IMR-90 (cell line): Measurements from ENCODE around the gene CLDN4. TPM values are rescaled to one million over a fixed set of nuclear protein-coding genes. Genes with fewer than 3 reads are reported as not detected.
"Not testable (repeated sequence)": the region's sequence is repeated elsewhere in the genome, so short reads cannot be mapped to it uniquely, and the experiment has no call there.

ENCODE experiments used
- ATAC-seq: fragments of 200-7000 bp; cut with Tn5 transposase; 2 replicates; pipeline ENCODE4 v1.9.1; 2020; ENCODE audit warnings: low read depth, mild to moderate bottlenecking, moderate library complexity
- BruUV-seq: library from RNA; stranded (reverse); fragments of 400-500 nt; replicated peaks from 2 replicates; lab custom pipeline; 2021; lab: Mats Ljungman, UMichigan
- CTCF ChIA-PET: fragments of 300-600 bp; formaldehyde crosslinking; extraction: SDS; loops from one replicate; lab custom pipeline; 2021; ENCODE audit warnings: antibody characterized with exemption; lab: Yijun Ruan, JAX
- POLR2A ChIA-PET: fragments of 300-600 bp; sonication (Branson Sonifier 250); formaldehyde crosslinking; loops from one replicate; lab custom pipeline; 2022; ENCODE audit warnings: antibody characterized with exemption; ENCODE audit not compliant: unreplicated experiment; lab: Charles Lee
- DNase-seq: peaks from one replicate; pipeline ENCODE4 v3.0.0; 2013
- H2AFZ ChIP-seq: replicated peaks from 2 replicates; pipeline ENCODE3; 2013; ENCODE audit warnings: low read length, mild to moderate bottlenecking; ENCODE audit not compliant: poor library complexity
- H2AK5ac ChIP-seq: 2 replicates; pipeline ENCODE4 v1.6.1; 2013; ENCODE audit warnings: low read depth, low read length, inconsistent platforms
- H2AK9ac ChIP-seq: replicated peaks from 2 replicates; pipeline ENCODE3; 2013; ENCODE audit warnings: mild to moderate bottlenecking, low read depth, low read length, moderate library complexity; ENCODE audit not compliant: poor library complexity
- H2BK120ac ChIP-seq: 2 replicates; pipeline ENCODE4 v1.6.1; 2013; ENCODE audit warnings: low read depth, low read length, inconsistent platforms
- H2BK15ac ChIP-seq: 3 replicates; pipeline ENCODE4 v1.6.1; 2013; ENCODE audit warnings: low read depth, low read length, inconsistent platforms
- H2BK20ac ChIP-seq: 2 replicates; pipeline ENCODE4 v1.6.1; 2013; ENCODE audit warnings: low read depth, mild to moderate bottlenecking, inconsistent platforms, low read length, moderate library complexity
- H2BK5ac ChIP-seq: 2 replicates; pipeline ENCODE4 v1.6.1; 2013; ENCODE audit warnings: mild to moderate bottlenecking, low read depth, low read length, inconsistent platforms; ENCODE audit not compliant: poor library complexity, severe bottlenecking
- H3K14ac ChIP-seq: replicated peaks from 2 replicates; pipeline ENCODE4 v1.6.1; 2013; ENCODE audit warnings: low read depth, low read length, inconsistent platforms
- H3K18ac ChIP-seq: 2 replicates; pipeline ENCODE4 v1.6.1; 2013; ENCODE audit warnings: low read depth, low read length, control low read depth
- H3K23ac ChIP-seq: 2 replicates; pipeline ENCODE4 v1.6.1; 2013; ENCODE audit warnings: low read depth, low read length, inconsistent platforms
- H3K27ac ChIP-seq: 2 replicates; pipeline ENCODE4 v1.5.1; 2013; ENCODE audit warnings: mild to moderate bottlenecking, control low read depth, low read length; ENCODE audit not compliant: insufficient read depth
- H3K27me3 ChIP-seq: 2 replicates; pipeline ENCODE4 v1.6.1; 2013; ENCODE audit warnings: low read length; ENCODE audit not compliant: control insufficient read depth, insufficient read depth
- H3K36me3 ChIP-seq: 2 replicates; pipeline ENCODE4 v1.6.1; 2013; ENCODE audit warnings: low read length, mixed read lengths; ENCODE audit not compliant: control insufficient read depth, insufficient read depth
- H3K4ac ChIP-seq: 2 replicates; pipeline ENCODE4 v1.6.1; 2013; ENCODE audit warnings: low read depth, low read length, inconsistent platforms
- H3K4me1 ChIP-seq: 2 replicates; pipeline ENCODE4 v1.6.1; 2013; ENCODE audit warnings: low read length, mixed read lengths; ENCODE audit not compliant: control insufficient read depth, insufficient read depth
- H3K4me2 ChIP-seq: 2 replicates; pipeline ENCODE4 v1.6.1; 2013; ENCODE audit warnings: low read depth, mild to moderate bottlenecking, control low read depth, low read length, moderate library complexity
- H3K4me3 ChIP-seq: 2 replicates; pipeline ENCODE4 v1.5.1; 2013; ENCODE audit warnings: low read depth, mild to moderate bottlenecking, control low read depth, low read length, moderate library complexity; ENCODE audit not compliant: insufficient read depth
- H3K56ac ChIP-seq: 2 replicates; pipeline ENCODE4 v1.6.1; 2013; ENCODE audit warnings: low read length, inconsistent platforms; ENCODE audit not compliant: insufficient read depth; ENCODE audit errors: extremely low read depth
- H3K79me1 ChIP-seq, 2 experiments: 2 replicates each; pipeline ENCODE4 v1.6.1; 2013; ENCODE audit warnings: low read length in 2 of 2, inconsistent platforms in 1 of 2, low read depth in 1 of 2
- H3K9ac ChIP-seq: 2 replicates; pipeline ENCODE4 v1.6.1; 2013; ENCODE audit warnings: low read depth, low read length, control low read depth
- H3K9me1 ChIP-seq: 2 replicates; pipeline ENCODE4 v1.6.1; 2013; ENCODE audit warnings: low read length, inconsistent platforms; ENCODE audit not compliant: insufficient read depth
- H3K9me3 ChIP-seq: 2 replicates; pipeline ENCODE4 v1.6.1; 2013; ENCODE audit warnings: low read length; ENCODE audit not compliant: control insufficient read depth, insufficient read depth
- H4K20me1 ChIP-seq: 2 replicates; pipeline ENCODE4 v1.6.1; 2013; ENCODE audit warnings: low read length, inconsistent platforms; ENCODE audit not compliant: insufficient read depth
- H4K5ac ChIP-seq: 2 replicates; pipeline ENCODE4 v1.6.1; 2013; ENCODE audit warnings: mild to moderate bottlenecking, low read depth, low read length, control low read depth
- H4K8ac ChIP-seq, 2 experiments: 2 replicates each; pipeline ENCODE4 v1.6.1; 2013; ENCODE audit warnings: low read depth in 2 of 2, low read length in 2 of 2, control low read depth in 1 of 2, inconsistent platforms in 1 of 2
- H4K91ac ChIP-seq: 2 replicates; pipeline ENCODE4 v1.6.1; 2013; ENCODE audit warnings: low read depth, low read length, inconsistent platforms; ENCODE audit not compliant: insufficient read depth
- CEBPB ChIP-seq: IDR thresholded peaks from 2 replicates; pipeline ENCODE4 v1.6.1; 2012; ENCODE audit warnings: low read depth, low read length, improper control_type of control experiment
- CTCF ChIP-seq: conservative IDR thresholded peaks from 2 replicates; pipeline ENCODE4 v1.5.1; 2012; ENCODE audit warnings: mild to moderate bottlenecking, low read depth, low read length, improper control_type of control experiment
- MXI1 ChIP-seq: IDR thresholded peaks from 2 replicates; pipeline ENCODE4 v1.6.1; 2012; ENCODE audit warnings: low read depth, mild to moderate bottlenecking, low read length, moderate library complexity, borderline replicate concordance
- RCOR1 ChIP-seq: IDR thresholded peaks from 2 replicates; pipeline ENCODE4 v1.6.1; 2012; ENCODE audit warnings: mild to moderate bottlenecking, low read length, improper control_type of control experiment; ENCODE audit not compliant: insufficient replicate concordance
- SMC3 ChIP-seq: fragments of 150-350 bp; IDR thresholded peaks from 2 replicates; pipeline ENCODE4 v1.6.1; 2016; ENCODE audit warnings: low read depth, mild to moderate bottlenecking, antibody characterized with exemption, low read length, moderate library complexity
- WGBS, 2 experiments: methylation state at CpG; one replicate each; pipeline versions ENCODE4 v1.1.5 to v1.1.7; 2013; ENCODE audit warnings: missing lambda C conversion rate in 2 of 2; ENCODE audit not compliant: insufficient read length in 1 of 2; ENCODE audit errors: extremely low coverage in 2 of 2; 5-methylcytosine and 5-hydroxymethylcytosine counted together
- dilution Hi-C: fragments of 300-500 bp; cut with HindIII; formaldehyde crosslinking; loops from one replicate; pipeline ENCODE4 v1.14.3; 2018; ENCODE audit warnings: low sequenced_read_pairs; ENCODE audit not compliant: unreplicated experiment
- in situ Hi-C: fragments of 300-500 bp; cut with MboI; formaldehyde crosslinking; loops from 3 replicates; pipeline ENCODE4 v1.14.3; 2019; ENCODE audit warnings: low sequenced_read_pairs, inconsistent platforms, mixed read lengths
- intact Hi-C: fragments of 100-400 bp; cut with micrococcal nuclease; formaldehyde crosslinking; loops from 2 replicates; pipeline ENCODE4 v1.10.0; 2022
- polyA plus RNA-seq, 3 experiments: library from polyadenylated mRNA; depleted of rRNA; stranded (reverse); fragments of >200 nt; gene quantifications; 2 replicates each; pipeline ENCODE4 v1.2.3, GENCODE V29; 2012; ENCODE audit warnings: low replicate concordance in 1 of 3
- total RNA-seq: library from RNA; depleted of rRNA; stranded (reverse); fragments of >200 nt; gene quantifications from 2 replicates; pipeline ENCODE4 v1.2.3, GENCODE V29; 2012

CLDN4 gene
- total and polyA plus RNA-seq, 2 of the 4 experiments (the other 2 are of a cell fraction): 2.9 to 4.4 TPM

DNA sequence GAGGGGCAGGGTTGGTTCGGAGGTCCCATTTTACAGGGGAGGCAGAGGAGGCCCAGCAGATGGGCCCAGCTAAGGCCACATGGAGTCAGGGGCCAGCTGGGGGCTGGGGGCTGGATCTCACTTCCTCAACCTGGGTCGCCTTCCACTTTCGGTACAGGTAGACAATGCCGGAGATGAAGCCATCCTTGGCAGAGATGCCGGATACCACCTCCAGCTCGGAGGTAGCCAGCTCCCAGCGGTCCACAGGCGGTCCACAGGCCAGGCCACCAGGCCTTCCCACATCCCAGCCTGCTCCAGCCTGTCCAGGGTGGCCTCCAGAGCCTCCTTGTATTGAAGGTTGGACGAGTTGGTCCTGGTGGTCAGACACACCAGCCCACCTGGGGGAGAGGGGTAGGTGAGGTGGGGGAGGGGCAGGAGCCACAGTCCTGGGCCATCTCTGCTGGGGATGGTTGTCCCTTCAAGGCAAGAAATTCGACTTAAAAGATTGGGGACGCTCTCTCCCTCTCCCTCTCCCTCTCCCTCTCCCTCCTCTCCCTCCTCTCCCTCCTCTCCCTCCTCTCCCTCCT is 3.9 kb downstream of the CLDN4 start:
- Histone ChIP-seq H4K8ac (no peak overlapping the region), H3K18ac (no peak overlapping the region), H3K4me3 (no peak overlapping the region), H3K9me3 (no peaks in the 10 kb centered on the region), H2BK120ac (no peak overlapping the region), H2BK5ac (no peak overlapping the region), H3K56ac (no peak overlapping the region), H2AK9ac (no peak overlapping the region), H4K20me1 (no peaks in the 10 kb centered on the region), H3K9me1 (peaks cover 16% of the 10 kb centered on the region), H3K4me1 (peaks cover 7% of the 10 kb centered on the region; the same call in 1 of the 2 replicates), H2AK5ac (no peak overlapping the region; the same call in 1 of the 2 replicates), H3K27ac (no peak overlapping the region), H3K36me3 (no peaks in the 10 kb centered on the region), H3K9ac (no peak overlapping the region), H3K4me2 (no peak overlapping the region), H4K5ac (no peak overlapping the region), H2AFZ (no peak overlapping the region), H2BK20ac (no peak overlapping the region), H4K91ac (no peak overlapping the region), H2BK15ac (no peak overlapping the region), H3K4ac (no peak overlapping the region), H3K14ac (no peak overlapping the region), H3K79me1 (peaks cover 0 to 11% of the 10 kb centered on the region in 2 experiments; a peak in 1 of 4 replicates), H3K27me3 (no peaks in the 10 kb centered on the region), H3K23ac (no peak overlapping the region)
- CTCF ChIA-PET: no interaction called here
- dilution Hi-C loops: no loop called here
- in situ Hi-C loops: no loop called here
- DNase-seq (no peak), ATAC-seq (no peak)
- intact Hi-C loops: no loop called here
- 100% methylated on average over 6 of the region's 11 CpGs; no CpG with 5 or more reads in 1 of the 2 experiments for WGBS, 2 experiments
- POLR2A ChIA-PET: no interaction called here
- no TSS peak for BruUV-seq
- TF ChIP-seq CTCF (no peak), SMC3 (no peak), RCOR1 (no peak), MXI1 (no peak), CEBPB (no peak)

- H3K23ac ChIP-seq, in situ Hi-C loops, DNase-seq, H3K9me1 ChIP-seq, H3K9ac ChIP-seq, H2AK9ac ChIP-seq, H3K36me3 ChIP-seq, H2BK20ac ChIP-seq, H2BK5ac ChIP-seq, H2AK5ac ChIP-seq, BruUV-seq, ATAC-seq, H3K9me3 ChIP-seq, H3K27ac ChIP-seq, H4K8ac ChIP-seq, H4K5ac ChIP-seq, H2AFZ ChIP-seq, H3K18ac ChIP-seq, H3K4me2 ChIP-seq, dilution Hi-C loops, intact Hi-C loops, H2BK15ac ChIP-seq, H2BK120ac ChIP-seq, H3K4me1 ChIP-seq, H3K56ac ChIP-seq, H3K4me3 ChIP-seq, H3K27me3 ChIP-seq, H4K91ac ChIP-seq, H3K4ac ChIP-seq, H4K20me1 ChIP-seq, H3K14ac ChIP-seq: not testable (repeated sequence)
- H3K79me1 ChIP-seq: peaks cover 5 to 21% of the 10 kb centered on the region in 2 experiments
- ChIA-PET CTCF (interaction anchor here (0.6 kb wide), 1 partner anchor 22 kb away, joined by 3 read pairs; no protein-coding TSS in a partner anchor), POLR2A (interaction anchor here (0.6 kb wide), 1 partner anchor 59 kb away, joined by 5 read pairs; no protein-coding TSS in a partner anchor)
These were observed 6.4 kb downstream of the CLDN4 start for GRCh38 chr7:73837167-73837566.
